ENCODE data around the gene B3GNT7.
"Not testable (repeated sequence)": the region's sequence is repeated elsewhere in the genome, so short reads cannot be mapped to it uniquely, and the experiment has no call there.

Gene B3GNT7

DNA sequence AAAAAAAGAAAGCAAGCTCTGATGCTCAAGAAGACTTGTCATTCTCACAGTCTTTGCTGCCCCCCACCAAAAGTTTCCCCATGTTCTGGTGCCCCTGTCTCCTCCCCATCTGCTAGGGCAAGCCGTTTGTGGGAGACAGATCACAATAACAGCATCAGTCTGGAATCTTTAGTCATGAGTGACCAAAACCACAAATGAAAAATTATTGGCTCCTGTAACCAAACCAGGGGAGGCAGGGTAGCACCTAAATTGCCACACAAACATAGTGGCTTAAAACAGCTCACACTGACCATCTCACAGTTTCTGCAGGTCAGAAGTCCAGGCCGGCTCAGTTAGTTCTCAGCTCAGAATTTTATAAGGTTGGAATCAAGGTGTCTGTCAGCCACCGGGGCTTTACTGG, 9.1 kb upstream of the B3GNT7 start:
- no peak for DNase-seq

DNA sequence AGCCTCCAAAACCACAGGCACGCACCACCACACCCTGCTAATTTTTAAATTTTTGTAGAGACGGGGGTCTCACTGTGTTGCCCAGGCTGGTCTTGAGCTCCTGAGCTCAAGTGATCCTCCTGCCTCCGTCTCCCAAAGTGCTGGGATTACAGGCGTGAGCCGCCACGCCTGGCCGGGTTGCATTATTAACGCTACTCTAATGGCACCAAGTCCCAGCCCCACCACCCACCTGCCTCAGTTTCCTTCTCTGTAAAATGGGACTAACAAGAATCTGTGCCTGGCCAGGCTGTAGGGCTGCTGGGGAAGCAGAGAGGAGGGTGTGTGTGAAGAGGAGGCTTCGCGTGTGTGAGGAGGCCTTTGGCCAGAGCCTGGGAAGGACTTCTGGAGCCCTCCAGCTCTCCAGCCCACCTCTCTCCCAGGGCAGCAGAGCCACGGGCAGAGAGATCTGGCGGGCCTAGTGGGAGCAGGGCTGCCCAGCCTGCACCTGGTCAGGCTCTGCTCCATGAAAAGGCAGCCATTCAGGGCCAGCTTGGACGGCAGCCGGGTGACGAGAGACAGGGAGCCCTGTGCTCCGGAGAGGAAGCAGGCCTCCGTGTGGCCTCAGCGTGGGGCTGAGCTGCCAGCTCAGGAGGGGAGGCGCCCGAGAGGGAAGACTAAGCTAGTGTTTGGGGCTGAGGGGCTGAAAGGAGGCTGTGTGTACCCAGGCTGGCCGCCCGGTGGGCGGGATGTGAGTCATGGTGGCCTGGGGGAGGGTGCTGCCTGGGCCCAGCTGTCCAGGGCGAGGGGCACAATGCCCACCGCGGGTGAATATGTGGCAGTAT, 7.4 kb upstream of the B3GNT7 start:
- DNase-seq = no peak

DNA sequence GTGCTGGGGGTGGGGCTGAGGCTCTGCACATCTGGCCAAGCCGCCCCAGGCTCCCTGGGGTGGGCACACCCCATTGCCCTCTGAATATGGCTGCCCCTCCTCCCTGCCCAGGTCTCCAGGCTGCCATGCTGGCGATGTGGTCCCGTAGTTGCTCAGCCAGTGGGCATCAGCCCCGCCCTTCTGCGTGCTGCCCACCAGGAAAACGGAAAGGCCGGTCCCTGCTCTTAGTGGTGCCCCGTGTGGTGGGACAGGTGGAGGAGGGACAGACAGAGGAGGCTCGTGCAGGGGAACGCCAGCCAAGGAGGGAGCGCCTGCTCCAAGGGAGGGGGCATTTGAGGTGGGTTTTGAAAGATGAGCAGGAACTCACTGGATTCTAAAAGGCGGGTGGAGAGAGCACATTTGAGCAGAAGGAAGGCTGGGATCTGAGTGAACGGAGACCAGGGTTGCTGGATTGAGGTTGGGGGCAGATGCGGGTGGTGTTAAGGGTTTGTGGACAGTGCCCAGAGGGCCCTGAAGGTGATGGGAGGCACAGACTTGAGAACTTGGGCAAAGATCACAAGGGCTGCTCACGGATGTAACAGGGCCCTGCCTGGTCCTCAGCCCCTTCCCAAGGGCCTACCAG, 6.7 kb upstream of the B3GNT7 start:
- DNase-seq = no peak

DNA sequence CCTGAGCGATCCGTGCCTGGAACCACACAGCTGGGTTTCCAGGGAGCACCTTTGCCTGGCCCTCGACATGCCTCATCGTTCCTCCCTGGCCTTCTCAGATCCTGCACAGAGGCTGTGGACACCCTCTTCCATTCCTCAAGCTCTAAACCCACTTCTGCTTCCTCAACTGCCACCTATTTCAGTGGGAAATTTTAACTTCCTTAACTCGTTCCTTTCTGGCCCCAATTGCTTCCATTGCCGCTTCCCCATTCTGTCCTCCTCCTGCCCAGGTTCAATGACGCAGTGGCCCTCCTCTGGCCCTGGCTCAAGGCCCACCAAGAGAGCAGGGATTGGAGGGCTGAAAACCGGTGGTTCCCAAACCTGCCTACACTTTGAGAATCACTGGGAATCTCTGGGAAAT, 4.8 kb upstream of the B3GNT7 start:
- no peak for DNase-seq

DNA sequence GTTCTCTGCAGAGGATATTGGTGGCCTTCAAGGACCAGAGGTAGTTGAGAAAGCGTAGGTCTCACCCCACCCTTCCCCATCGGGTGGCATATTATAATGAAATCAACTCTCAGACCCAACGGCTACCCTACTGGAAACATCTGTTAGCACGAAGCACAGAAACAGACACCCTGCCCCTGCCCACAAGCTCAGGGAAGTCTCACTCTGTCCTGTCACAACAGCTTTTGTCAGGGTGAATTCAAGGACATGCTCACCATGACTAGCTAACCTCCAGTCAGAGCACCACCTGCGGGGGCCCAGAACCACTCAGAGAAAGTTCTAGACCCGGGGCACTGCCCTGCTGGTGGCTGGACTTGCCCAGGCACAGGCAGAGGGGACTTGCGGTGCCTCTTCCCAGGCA, 3.5 kb upstream of the B3GNT7 start:
- DNase-seq = no peak

DNA sequence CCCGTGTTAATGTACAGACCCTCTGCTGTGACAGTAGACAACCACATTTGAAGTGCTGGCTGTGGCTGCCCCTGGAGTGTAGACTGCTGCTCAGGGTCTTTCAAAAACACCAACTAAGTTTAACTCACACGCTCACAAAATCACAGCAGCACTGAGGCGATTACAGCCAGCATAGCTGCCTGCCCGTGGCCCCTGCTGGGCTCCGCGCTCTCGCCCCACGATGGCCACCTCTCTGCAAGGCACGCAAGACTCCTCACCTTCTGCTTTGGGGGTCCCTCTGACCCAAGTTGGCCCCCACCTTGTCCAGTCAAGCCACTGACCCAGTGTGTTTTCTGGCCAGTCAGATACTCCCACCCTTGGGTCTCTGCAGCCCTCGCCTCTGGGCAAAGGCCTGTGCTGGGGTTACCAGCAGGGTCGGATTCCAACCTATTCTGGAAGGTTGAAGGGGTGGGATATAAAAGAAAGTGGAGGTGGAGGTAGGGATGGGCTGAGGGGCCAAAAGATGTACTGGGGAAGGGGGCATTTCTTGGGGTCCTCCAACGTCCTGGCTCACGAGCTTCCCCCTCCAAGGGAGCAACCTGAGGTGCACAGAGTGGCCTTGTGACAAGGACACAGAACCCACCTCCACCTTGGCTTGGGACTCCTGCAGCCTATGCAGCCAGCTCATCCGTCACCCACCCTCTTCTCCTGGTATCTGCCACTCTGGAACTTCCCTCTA, 2.9 kb upstream of the B3GNT7 start:
- DNase-seq = no peak

DNA sequence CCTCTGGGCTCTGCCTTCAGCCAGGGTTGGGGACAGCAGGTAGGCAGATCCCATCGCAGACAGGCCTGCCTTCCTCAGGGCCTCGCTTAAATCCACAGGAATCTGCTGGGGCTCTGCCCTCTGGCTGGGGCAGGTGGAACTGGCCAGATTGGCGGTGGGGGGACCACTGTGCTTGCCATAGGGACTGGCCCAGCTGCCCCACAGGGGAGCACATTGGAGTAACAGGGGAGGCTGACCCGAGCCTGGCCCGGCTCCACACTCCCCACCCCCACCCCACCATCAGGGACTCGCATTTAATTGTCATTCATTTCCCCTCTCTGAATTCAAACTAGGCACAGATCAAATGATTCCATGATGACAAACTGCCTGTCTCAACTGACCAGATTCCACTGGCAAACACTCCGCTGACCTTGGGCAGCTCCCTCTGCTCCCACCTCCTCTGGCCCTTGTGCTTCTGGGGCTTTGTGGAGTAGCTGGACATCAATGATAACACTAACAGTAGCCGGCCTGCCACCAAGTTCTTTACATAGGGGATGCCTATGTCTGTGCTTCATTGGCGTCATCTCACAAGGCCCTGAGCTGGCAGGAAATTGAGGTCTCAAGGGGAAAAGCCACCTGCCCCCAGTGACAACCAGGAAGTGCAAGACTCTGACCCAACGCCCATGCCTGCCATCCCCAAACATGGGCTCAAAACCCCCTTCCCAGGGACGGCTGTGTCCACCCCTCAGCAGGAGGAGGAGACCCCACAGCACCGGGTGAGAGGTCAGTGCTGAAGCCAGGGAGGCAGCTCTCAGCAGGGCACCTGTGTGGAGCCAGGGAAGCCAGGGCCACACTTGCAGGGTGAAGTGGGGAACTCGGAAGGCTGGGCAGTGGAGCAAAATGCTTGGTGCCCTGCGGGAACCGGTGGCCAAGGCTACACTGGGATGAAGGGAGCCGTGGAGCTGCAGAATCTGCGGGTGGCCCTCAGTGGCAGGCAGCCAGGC, 2.1 kb upstream of the B3GNT7 start:
- no peak for DNase-seq

DNA sequence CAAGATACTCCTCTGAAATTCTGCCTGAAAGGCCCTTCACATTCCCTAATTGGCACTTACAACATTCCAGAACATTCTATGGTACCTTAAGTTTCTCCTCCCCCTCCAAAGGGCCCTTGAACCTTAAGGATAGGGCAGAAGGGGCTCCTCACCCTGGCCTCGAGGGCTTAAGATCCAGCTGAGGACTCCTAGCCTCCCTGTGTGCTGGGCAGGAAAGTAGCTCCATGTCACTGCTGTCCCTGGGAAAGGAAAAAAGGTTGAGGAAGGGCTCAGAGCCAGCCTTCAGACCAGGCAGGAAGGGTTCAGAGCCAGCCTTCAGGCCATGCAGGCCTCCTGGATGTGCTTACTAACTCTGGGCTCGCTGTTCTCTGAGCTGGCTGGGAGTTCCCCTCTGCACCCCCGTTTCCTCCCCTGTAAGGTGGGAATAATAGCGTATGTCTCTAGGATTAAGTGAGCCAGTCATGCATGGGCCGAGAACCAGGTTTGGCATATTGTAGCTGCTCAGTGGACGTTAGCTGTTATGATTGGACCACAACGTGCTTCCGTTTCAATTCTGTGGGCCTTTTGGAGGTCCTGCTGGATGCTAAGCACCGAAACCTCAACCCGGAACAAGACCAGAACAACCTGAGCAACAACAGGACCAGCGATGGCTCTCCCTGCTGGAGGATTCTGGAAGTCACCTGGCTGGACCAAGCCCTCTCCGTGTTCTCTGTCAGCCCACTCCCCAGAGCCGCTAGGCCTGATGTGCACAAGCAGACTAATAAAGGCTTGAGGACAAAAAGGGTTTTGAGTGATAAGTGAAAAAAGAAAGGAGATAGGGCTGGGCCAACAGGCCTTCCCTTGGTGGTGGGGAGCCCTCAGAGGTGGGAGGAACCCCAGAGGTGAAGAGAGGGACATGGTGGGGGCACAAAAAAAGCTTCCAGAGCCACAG, 1.0 kb upstream of the B3GNT7 start:
- DNase-seq = no peak

DNA sequence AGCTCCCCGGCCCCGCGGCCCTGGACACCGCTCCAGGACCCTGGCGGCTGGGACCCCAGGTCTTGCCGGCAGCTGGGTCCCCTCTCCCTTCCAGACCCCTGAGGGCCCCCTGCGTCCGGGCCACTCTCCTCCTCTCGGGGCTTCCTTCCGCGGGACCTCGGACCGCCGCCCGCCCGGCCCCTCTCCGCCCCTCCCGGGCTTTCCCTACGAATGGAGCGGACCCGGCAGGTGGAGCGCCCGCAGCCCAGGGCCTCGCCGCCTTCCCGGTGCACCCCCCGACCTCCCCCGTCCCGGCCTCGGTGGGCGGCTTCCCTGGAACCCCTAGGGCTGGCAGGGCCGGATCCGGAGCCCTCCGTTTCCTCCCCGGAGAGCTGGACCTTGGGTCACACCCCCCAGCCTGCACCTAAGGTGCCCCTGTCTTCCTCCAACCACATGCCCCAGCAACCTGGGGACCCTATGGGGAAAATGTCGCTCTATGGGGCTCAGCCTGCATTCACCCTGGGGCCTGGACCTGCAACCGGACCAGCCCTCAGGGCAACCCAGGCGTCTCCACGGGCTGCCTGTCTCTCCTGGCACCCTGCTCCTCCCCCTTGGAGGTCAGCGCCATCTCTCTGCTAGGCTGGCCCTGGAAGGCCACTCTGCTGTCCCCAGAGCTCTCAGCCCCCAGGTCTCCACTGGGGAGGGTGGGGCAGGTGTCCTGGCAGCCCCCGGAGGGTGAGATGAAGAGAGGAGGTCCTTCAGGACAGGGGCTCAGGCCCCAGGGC, 730 bp downstream of the B3GNT7 start:
- no peak for DNase-seq

DNA sequence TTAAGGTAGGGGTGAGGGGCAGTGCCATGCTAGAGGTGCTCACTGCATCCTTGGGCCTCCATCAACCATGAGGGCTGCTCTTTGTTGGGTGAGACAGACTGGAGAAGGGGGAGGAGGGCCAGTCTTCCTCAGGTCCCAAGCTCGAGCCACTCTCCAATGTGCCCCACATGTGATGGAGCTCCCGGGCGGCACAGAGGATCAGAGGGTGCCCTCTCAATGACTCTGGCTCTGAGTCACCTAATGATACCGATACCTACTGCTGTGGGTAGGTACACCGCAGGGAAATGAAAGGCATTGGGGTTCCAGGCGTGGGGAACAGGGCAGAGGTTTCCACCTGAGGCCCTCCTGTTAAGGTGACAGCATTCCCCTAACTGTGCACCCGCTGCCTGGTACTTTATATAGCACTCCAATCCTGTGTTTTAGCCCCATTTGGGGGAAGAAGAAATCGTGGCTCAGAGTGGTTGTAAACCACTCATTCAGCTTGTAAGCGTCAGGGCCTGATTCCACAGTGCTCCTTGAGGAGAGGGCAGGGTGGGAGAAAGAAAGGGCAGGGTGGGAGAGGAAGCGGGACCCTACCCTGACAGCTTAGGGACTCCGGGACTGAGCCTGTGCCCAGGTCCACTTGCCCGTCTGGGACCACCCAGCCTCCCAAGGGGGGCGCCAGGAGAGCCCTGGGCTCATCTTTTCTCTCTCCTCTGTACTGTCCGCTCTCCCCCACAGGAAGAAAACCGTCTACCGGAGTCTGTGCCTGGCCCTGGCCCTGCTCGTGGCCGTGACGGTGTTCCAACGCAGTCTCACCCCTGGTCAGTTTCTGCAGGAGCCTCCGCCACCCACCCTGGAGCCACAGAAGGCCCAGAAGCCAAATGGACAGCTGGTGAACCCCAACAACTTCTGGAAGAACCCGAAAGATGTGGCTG, 1.8 kb downstream of the B3GNT7 start:
- no peak for DNase-seq

DNA sequence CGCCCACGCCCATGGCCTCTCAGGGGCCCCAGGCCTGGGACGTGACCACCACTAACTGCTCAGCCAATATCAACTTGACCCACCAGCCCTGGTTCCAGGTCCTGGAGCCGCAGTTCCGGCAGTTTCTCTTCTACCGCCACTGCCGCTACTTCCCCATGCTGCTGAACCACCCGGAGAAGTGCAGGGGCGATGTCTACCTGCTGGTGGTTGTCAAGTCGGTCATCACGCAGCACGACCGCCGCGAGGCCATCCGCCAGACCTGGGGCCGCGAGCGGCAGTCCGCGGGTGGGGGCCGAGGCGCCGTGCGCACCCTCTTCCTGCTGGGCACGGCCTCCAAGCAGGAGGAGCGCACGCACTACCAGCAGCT, 2.4 kb downstream of the B3GNT7 start:
- no peak for DNase-seq

DNA sequence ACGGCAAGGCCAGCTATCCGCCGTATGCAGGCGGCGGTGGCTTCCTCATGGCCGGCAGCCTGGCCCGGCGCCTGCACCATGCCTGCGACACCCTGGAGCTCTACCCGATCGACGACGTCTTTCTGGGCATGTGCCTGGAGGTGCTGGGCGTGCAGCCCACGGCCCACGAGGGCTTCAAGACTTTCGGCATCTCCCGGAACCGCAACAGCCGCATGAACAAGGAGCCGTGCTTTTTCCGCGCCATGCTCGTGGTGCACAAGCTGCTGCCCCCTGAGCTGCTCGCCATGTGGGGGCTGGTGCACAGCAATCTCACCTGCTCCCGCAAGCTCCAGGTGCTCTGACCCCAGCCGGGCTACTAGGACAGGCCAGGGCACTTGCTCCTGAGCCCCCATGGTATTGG, 3.1 kb downstream of the B3GNT7 start:
- DNase-seq = no peak

DNA sequence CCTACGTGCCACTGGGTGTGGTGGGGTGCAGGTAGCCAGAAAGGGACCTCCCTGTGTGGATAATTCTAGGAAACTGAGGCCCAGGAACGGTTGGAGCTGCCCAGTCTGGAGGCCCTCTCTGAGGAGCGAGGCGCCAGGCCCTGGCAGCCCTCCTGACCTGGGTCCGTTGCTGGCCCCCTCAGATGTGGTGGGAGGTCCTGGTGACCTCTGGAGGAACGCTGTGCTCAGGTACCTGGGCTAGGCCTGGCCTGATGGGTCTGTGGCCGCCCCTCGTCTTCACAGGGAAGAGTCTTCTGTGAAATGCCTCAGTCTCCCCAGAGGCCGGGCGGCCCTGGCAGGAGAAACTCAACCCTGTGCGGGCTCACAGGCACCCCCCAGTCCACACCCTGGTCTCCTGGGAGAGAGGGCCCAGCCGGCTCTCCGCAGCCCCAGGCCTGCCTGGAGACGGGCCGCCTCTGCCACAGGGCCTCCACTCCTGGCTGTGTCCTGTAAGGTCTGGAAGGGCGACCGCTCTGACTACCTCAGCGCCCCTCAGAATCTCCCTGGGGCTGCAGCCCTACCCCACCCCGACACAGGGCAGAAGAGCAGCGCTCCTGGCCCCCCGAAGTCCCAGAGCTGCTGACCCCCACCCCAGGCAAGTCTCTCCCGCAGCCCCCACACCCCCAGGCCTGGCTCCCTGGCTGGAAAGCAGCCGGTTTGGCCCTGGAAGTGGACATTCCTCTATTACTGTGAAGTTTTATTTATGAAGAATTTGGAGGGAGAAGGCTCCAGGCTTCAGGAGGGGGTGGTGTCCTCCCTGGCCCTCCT, 3.7 kb downstream of the B3GNT7 start:
- no peak for DNase-seq

DNA sequence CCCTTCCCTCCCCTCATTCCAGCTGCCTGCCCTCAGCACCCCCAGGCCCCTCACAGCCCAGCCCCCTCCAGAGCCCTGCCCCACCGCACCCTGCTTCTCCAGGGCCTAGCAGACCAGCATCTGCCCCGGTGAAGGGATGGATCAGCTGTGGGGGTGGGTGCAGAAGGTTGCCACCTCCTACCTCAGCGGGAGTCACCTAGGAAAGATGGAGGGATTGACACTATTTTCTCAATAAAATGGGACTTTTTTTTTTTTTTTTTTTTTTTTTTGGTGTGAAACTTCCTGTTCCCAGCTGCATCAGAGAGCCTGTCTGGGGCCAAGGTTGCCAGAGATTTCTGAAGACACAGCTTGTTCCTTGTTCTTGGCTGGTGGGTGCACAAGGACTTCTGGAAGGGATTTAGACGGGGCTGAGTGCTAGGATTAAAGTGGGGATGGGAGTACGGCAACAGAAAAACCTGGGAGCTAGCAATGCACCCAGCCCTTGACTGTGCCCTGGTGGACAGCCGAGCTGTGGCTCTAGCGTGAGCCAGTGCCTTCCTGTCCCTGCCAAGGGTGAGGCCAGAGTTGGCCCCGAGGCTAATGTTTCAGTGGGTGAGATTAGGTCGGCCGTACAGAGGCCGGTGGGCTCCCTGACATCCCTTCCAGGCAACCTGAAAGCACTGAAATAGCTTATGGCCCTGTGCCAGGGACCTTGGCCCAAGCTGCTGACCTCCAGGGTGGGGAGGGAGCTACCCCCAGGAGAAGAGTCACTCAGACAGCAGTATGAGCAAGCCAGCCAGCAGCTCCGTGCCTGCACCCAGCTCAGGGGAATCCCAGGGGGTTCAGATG, 4.6 kb downstream of the B3GNT7 start:
- DNase-seq = no peak

DNA sequence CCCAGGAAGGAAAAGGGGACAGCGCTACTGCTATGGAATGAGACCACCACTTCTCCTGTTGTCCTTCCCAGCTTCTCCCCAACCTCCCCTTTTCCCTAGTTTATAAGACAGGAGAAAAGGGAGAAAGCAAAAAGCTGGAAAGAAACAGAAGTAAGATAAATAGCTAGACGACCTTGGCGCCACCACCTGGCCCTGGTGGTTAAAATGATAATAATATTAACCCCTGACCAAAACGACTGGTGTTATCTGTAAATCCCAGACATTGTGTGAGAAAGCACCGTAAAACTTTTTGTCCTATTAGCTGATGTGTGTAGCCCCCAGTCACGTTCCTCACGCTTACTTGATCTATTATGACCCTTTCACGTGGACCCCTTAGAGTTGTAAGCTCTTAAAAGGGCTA, 5.2 kb downstream of the B3GNT7 start:
- not testable (repeated sequence) for DNase-seq

DNA sequence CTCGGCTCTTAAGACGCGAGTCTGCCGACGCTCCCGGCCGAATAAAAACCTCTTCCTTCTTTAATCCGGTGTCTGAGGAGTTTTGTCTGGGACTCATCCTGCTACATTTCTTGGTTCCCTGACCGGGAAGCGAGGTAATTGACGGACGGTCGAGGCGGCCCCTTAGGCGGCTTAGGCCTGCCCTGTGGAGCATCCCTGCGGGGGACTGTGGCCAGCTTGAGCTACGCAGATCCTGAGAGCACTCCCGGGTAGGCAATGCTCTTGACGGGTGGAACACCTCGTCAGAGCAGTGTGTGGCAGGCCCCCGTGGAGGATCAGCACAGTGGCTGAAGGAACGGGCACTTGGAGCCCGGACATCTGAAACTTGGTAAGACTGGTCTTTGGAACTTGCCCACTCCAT, 5.6 kb downstream of the B3GNT7 start:
- DNase-seq = not testable (repeated sequence)

DNA sequence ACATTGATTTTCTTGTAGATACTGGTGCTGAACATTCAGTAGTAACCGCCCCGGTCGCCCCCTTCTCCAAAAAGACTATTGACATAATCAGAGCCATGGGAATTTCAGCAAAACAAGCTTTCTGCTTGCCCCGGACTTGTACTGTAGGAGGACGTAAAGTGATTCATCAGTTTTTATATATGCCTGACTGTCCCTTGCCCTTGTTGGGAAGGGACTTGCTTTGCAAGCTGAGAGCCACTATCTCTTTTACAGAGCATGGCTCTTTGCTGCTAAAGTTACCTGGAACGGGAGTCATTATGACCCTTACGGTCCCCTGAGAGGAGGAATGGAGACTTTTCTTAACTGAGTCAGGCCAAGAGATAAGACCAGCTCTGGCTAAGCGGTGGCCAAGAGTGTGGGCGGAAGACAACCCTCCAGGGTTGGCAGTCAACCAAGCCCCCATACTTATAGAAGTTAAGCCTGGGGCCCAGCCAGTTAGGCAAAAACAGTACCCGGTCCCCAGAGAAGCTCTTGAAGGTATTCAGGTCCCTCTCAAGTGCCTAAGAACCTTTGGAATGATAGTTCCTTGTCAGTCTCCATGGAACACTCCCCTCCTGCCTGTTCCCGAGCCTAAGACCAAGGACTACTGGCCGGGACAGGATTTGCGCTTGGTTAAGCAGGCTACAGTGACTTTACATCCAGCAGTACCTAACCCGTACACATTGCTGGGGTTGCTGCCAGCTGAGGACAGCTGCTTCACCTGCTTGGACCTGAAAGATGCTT, 8.1 kb downstream of the B3GNT7 start:
- not testable (repeated sequence) for DNase-seq

Data from KG1 (cell line).